Gastroesophageal sphincter (tissue), 3 donors: ENCODE measurements around the gene PCDHGB3.
A peak's percentile ranks its signal among the peaks of the same experiment; 100 is the strongest.

Source experiments
- EP300 ChIP-seq: sonication (generic); formaldehyde crosslinking; IDR thresholded peaks from one replicate; pipeline ENCODE4 v1.6.1; 2017; ENCODE audit warnings: antibody characterized with exemption, mild to moderate bottlenecking
- POLR2A ChIP-seq, 2 donors: fragments of 450-650 bp; IDR thresholded peaks; one replicate each; pipeline ENCODE4 v1.6.1; 2017; ENCODE audit warnings: antibody characterized with exemption in 2 of 2, mild to moderate bottlenecking in 2 of 2, moderate library complexity in 1 of 2
- POLR2AphosphoS5 ChIP-seq: sonication (generic); formaldehyde crosslinking; IDR thresholded peaks from one replicate; pipeline ENCODE4 v1.6.1; 2017; ENCODE audit warnings: antibody characterized with exemption
- TF ChIP-seq, protein P1 (sequence below), 4 experiments: fragments of 200-600 bp in 2 of 4; fragments of 450-650 bp in 2 of 4; sonication (generic) in 1 of 4; IDR thresholded peaks; one replicate each; pipeline ENCODE4 v1.5.1; 2017 to 2019; ENCODE audit warnings: antibody characterized with exemption in 4 of 4, mild to moderate bottlenecking in 2 of 4, moderate library complexity in 2 of 4

DNA sequence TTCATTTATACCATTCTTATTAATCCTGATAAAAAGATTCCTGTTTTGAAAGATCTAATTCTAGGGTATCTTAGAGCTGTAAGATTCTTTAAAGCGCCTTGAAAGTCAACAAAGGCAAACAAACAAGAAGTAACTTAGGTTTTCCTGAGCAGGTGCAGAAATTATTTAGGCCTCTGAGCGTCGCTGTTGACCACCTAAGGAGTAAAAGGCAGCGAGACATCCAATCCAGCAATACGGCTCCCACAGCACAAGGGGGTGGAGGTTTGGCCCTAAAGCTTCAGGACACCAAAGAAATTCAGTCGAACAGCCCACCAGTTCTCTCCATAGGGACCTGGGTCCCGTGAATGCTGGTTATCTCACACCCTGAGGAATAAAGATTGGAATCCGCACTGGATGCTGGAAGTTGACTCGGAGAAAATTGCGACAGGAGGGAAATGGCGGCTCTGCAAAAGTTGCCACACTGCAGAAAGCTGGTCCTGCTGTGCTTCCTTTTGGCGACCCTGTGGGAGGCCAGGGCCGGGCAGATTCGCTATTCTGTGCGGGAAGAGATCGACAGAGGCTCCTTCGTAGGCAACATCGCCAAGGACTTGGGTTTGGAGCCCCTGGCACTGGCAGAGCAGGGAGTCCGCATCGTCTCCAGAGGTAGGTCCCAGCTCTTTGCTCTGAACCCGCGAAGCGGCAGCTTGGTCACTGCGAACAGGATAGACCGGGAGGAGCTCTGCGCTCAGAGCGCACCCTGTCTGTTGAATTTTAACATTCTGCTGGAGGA lies 31.3 kb upstream of the PCDHGB3 start, which contains the start of gene PCDHGA2:
- TF ChIP-seq POLR2A (IDR thresholded peaks at IDR 0.05) (no peak), POLR2AphosphoS5 (no peak), EP300 (no peak)
- TF ChIP-seq, protein P1, sequence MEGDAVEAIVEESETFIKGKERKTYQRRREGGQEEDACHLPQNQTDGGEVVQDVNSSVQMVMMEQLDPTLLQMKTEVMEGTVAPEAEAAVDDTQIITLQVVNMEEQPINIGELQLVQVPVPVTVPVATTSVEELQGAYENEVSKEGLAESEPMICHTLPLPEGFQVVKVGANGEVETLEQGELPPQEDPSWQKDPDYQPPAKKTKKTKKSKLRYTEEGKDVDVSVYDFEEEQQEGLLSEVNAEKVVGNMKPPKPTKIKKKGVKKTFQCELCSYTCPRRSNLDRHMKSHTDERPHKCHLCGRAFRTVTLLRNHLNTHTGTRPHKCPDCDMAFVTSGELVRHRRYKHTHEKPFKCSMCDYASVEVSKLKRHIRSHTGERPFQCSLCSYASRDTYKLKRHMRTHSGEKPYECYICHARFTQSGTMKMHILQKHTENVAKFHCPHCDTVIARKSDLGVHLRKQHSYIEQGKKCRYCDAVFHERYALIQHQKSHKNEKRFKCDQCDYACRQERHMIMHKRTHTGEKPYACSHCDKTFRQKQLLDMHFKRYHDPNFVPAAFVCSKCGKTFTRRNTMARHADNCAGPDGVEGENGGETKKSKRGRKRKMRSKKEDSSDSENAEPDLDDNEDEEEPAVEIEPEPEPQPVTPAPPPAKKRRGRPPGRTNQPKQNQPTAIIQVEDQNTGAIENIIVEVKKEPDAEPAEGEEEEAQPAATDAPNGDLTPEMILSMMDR (IDR thresholded peaks at IDR 0.05): peak in 3 of 4 experiments; percentile 23 to 38 (median 30)
